Nephron (organoid): ENCODE measurements around the gene SBK2.

Source experiments
- H3K27ac Mint-ChIP-seq, 3 experiments: 2 replicates each; pipeline ENCODE4 v1.8.0; 2020; ENCODE audit warnings: mixed read lengths in 3 of 3, mild to moderate bottlenecking in 2 of 3, moderate library complexity in 1 of 3
- H3K27me3 Mint-ChIP-seq: 2 replicates; pipeline ENCODE4 v1.8.0; 2021; ENCODE audit warnings: low read depth, mild to moderate bottlenecking, moderate library complexity, mixed read lengths
- H3K36me3 Mint-ChIP-seq: 2 replicates; pipeline ENCODE4 v1.8.0; 2020; ENCODE audit warnings: low read depth, mixed read lengths
- H3K4me1 Mint-ChIP-seq: 2 replicates; pipeline ENCODE4 v1.8.0; 2020; ENCODE audit warnings: mixed read lengths
- H3K4me3 Mint-ChIP-seq, 3 experiments: 2 replicates each; pipeline ENCODE4 v1.8.0; 2020; ENCODE audit warnings: mild to moderate bottlenecking in 3 of 3, mixed read lengths in 3 of 3, moderate library complexity in 2 of 3
- H3K9me3 Mint-ChIP-seq: 2 replicates; pipeline ENCODE4 v1.8.0; 2020; ENCODE audit warnings: mixed read lengths
- TF ChIP-seq, protein P1 (sequence below), 3 experiments: fragments of 200-600 bp; sonication (generic); IDR thresholded peaks; one replicate each; pipeline ENCODE4 v1.5.0; 2021; ENCODE audit warnings: antibody characterized with exemption in 3 of 3; ENCODE audit not compliant: unreplicated experiment in 3 of 3

SBK2 gene

DNA sequence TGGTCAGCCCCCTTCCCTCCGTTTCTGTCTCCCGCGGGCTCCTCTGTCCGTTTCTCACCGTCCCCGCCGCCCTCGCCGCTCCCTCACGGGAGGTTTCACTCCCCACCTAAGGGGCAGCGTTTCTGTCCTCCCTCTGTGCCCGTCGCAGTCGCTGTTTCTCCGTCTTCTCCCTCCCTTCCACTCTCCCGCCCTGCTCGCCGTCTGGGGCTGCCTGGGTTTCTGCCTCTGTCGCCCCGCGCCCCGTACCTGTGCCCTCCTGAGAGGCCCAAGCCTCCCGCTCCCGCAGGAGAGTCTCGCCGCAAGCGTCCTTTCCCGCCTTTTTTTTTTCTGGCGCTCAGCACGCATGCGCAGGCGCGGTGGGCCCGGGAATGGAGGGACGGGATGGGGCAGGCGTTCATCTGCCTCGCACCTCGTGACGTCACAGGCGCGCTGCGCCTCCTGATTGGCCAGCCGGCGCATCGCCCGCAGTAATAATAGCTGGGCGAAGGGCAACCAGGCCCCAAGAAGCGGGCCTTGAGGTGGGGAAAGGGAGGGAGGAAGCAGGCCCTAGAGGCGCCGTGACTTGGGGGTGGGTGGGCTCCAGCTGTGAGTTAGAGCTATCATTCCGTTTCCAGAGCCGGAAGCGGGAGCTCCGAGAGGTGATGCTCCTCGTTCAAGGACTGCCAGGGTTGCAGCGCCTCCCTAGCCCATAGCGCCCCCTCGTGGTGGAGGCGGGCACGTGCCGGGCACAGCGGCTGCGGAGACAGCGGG is 33.3 kb downstream of the SBK2 start:
- TF ChIP-seq, protein P1, sequence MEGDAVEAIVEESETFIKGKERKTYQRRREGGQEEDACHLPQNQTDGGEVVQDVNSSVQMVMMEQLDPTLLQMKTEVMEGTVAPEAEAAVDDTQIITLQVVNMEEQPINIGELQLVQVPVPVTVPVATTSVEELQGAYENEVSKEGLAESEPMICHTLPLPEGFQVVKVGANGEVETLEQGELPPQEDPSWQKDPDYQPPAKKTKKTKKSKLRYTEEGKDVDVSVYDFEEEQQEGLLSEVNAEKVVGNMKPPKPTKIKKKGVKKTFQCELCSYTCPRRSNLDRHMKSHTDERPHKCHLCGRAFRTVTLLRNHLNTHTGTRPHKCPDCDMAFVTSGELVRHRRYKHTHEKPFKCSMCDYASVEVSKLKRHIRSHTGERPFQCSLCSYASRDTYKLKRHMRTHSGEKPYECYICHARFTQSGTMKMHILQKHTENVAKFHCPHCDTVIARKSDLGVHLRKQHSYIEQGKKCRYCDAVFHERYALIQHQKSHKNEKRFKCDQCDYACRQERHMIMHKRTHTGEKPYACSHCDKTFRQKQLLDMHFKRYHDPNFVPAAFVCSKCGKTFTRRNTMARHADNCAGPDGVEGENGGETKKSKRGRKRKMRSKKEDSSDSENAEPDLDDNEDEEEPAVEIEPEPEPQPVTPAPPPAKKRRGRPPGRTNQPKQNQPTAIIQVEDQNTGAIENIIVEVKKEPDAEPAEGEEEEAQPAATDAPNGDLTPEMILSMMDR (IDR thresholded peaks at IDR 0.05; ENCODE audit: unreplicated experiment in 3 of 3), result peak; percentile 97 to 99 (median 98)
- peaks cover 8% of the 10 kb centered on the region for H3K4me1 Mint-ChIP-seq
- H3K27me3 Mint-ChIP-seq, result peaks cover 24% of the 10 kb centered on the region
- H3K4me3 Mint-ChIP-seq, result peak overlapping the region; percentile 65 to 71 (median 66)
- peaks cover 19% of the 10 kb centered on the region for H3K36me3 Mint-ChIP-seq
- H3K27ac Mint-ChIP-seq, result no peak overlapping the region
- H3K9me3 Mint-ChIP-seq, result peaks cover 2% of the 10 kb centered on the region

DNA sequence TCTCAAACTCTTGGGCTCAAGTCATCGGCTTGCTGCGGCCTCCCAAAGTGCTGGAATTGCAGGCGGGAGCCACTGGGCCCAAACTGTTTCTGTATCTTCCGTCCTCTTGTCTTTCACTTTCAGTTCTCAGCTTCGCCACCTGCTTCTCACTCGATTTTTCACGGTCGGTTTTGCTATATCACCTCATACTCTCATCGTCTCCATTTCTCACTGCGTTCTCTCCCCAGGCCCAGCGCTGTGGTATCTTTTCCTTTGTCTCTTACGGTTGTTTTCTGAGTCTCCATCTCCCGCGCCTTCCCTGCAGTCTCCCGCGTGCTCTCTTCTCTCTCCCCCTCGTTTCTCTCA is 33.8 kb downstream of the SBK2 start:
- Mint-ChIP-seq H3K9me3 (peaks cover 2% of the 10 kb centered on the region), H3K4me1 (peaks cover 6% of the 10 kb centered on the region), H3K27ac (no peak overlapping the region), H3K27me3 (peaks cover 24% of the 10 kb centered on the region), H3K4me3 (peak overlapping the region in 2 of 3 experiments; percentile 25 to 40), H3K36me3 (peaks cover 19% of the 10 kb centered on the region)
- TF ChIP-seq, protein P1 (IDR thresholded peaks at IDR 0.05; ENCODE audit: unreplicated experiment in 3 of 3), result no peak

DNA sequence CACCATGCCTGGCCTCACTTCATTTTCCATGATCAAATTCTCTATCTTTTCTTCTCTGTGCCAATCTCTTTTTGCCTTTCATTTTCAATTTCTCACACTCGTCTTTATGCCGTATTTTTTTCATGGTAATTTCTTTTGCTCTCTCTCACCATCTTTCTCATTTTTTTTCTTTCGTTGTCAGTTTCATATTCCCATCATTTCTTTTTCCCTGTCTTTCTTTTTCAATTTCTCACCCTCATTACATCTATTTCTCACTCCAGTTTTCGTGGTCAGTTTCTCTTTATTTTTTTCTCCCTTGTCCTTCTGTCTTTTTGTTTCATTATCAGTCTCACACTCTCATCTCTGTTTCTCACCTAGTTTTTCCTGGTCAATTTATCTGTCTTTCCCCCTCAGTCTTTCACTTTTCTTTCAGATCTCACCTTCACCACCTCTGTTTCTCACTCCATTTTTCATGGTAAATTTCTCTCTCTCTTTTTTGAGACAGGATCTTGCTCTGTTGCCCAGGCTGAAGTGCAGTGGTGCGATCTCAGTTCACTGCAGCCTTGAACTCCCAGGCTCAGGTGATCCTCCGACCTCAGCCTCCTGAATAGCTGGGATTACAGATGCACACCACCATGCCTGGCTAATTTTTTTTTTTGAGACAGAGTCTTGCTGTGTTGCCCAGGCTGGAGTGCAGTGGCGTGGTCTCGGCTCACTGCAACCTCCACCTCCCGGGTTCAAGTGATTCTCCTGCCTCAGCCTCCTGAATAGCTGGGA is 34.6 kb downstream of the SBK2 start:
- TF ChIP-seq, protein P1 (IDR thresholded peaks at IDR 0.05; ENCODE audit: unreplicated experiment in 3 of 3), result no peak
- H3K36me3 Mint-ChIP-seq, result peaks cover 19% of the 10 kb centered on the region
- H3K9me3 Mint-ChIP-seq, result peaks cover 2% of the 10 kb centered on the region
- H3K4me1 Mint-ChIP-seq, result peaks cover under 1% of the 10 kb centered on the region
- H3K27me3 Mint-ChIP-seq, result peaks cover 24% of the 10 kb centered on the region
- H3K27ac Mint-ChIP-seq, result peak overlapping the region in 1 of 3 experiments; percentile 10
- H3K4me3 Mint-ChIP-seq, result no peak overlapping the region

DNA sequence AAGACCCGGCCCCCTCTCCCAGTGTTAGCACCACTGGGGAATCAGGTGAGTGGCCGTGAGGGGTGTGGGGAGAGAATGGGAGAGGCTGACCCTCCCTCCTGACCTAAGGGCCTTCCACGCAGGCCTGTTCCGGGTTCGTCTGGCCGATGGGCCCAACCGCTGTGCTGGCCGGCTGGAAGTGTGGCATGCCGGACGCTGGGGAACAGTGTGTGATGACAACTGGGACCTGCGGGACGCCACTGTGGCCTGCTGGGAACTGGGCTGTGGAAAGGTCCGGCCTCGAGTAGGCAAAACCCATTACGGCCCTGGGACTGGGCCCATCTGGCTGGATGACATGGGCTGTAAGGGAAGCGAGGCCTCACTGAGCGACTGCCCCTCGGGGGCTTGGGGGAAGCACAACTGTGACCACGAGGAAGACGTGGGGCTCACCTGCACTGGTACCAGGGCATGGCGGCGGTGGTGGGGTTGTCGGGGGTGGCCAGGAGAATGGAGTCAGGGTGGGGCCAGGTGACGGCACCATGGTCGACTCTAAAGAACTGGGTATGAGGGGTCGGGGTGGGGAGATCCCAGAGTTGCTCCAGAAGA is 36.5 kb downstream of the SBK2 start:
- peaks cover 6% of the 10 kb centered on the region for H3K4me1 Mint-ChIP-seq
- peaks cover 19% of the 10 kb centered on the region for H3K36me3 Mint-ChIP-seq
- H3K4me3 Mint-ChIP-seq, result no peak overlapping the region
- TF ChIP-seq, protein P1 (IDR thresholded peaks at IDR 0.05; ENCODE audit: unreplicated experiment in 3 of 3), result no peak
- peaks cover 2% of the 10 kb centered on the region for H3K9me3 Mint-ChIP-seq
- H3K27me3 Mint-ChIP-seq, result peaks cover 24% of the 10 kb centered on the region
- H3K27ac Mint-ChIP-seq, result no peak overlapping the region

DNA sequence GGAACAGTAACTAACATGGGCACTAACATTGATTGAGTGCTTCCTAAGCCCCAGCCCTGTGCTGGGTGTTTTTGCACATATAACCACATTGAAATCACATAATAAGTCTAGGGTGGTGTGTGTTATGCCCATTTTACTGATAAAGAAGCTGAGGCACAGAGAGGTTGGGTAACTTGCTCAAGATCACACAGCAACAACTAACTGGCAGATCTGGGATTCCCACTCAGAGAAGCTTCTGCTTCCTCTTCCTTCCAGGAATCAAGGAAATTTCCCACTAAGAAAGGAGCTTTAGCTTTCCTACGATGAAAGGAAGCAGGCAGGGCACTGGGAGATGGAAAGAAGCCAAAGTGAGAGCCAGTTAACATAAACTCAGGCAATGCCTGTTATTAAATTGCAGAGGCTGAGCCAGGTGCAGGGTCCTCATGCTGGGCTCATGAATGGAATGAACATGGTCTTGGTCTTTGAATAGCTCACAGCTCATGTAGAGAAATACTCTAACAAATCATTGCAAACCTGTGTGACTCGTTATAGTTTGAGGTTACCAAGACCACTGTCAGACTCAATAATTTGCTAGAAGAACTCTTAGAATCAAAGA is 38.6 kb downstream of the SBK2 start:
- H3K27me3 Mint-ChIP-seq, result peaks cover 11% of the 10 kb centered on the region
- TF ChIP-seq, protein P1 (IDR thresholded peaks at IDR 0.05; ENCODE audit: unreplicated experiment in 3 of 3), result no peak
- H3K36me3 Mint-ChIP-seq, result peaks cover 19% of the 10 kb centered on the region
- no peak overlapping the region for H3K4me3 Mint-ChIP-seq
- H3K9me3 Mint-ChIP-seq, result no peaks in the 10 kb centered on the region
- H3K4me1 Mint-ChIP-seq, result peaks cover 15% of the 10 kb centered on the region
- H3K27ac Mint-ChIP-seq, result no peak overlapping the region
